Measurements from ENCODE around the gene AHI1. TPM values are rescaled to one million over a fixed set of nuclear protein-coding genes. Genes with fewer than 3 reads are reported as not detected.

The AHI1 gene
- total and polyA plus RNA-seq, 3 donors from 2014 or later = 33.9 to 93.1 (median 56.4) TPM

DNA sequence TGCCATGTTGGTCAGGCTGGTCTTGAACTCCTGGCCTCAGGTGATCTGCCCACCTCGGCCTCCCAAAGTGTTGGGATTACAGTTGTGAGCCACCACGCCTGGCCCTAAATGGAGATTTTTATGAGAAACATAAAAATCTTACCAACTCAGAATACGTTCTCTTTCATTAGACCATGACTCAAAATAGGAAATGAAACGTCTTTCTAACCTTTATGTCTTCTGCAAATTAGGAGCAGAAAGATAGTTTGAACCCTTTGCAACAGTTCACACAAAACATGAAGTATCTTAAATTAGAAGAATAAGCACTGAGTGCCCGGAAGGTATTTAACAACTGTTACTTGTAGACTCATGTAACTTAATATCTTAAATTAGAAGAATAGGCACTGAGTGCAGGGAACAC lies 48.3 kb downstream of the AHI1 start:
- H3K36me3 ChIP-seq (ENCODE audit: low read depth, missing control alignments) = no peaks in the 10 kb centered on the region
- no peak for TF ChIP-seq POLR2A (IDR thresholded peaks at IDR 0.05)
- TF ChIP-seq, protein P1, sequence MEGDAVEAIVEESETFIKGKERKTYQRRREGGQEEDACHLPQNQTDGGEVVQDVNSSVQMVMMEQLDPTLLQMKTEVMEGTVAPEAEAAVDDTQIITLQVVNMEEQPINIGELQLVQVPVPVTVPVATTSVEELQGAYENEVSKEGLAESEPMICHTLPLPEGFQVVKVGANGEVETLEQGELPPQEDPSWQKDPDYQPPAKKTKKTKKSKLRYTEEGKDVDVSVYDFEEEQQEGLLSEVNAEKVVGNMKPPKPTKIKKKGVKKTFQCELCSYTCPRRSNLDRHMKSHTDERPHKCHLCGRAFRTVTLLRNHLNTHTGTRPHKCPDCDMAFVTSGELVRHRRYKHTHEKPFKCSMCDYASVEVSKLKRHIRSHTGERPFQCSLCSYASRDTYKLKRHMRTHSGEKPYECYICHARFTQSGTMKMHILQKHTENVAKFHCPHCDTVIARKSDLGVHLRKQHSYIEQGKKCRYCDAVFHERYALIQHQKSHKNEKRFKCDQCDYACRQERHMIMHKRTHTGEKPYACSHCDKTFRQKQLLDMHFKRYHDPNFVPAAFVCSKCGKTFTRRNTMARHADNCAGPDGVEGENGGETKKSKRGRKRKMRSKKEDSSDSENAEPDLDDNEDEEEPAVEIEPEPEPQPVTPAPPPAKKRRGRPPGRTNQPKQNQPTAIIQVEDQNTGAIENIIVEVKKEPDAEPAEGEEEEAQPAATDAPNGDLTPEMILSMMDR (IDR thresholded peaks at IDR 0.05) = no peak
- no peak overlapping the region for H3K27ac ChIP-seq
- intact Hi-C loops (cut with DNase I; ENCODE audit: low total_unique reads) = no loop called here
- no peaks in the 10 kb centered on the region for H3K4me1 ChIP-seq
- no peaks in the 10 kb centered on the region for H3K9me3 ChIP-seq
- no peaks in the 10 kb centered on the region for H3K27me3 ChIP-seq
- WGBS, 2 donors = 79 to 86% methylated on average over 5 of the region's 5 CpGs
- no peak for DNase-seq
- H3K4me3 ChIP-seq = no peak overlapping the region

DNA sequence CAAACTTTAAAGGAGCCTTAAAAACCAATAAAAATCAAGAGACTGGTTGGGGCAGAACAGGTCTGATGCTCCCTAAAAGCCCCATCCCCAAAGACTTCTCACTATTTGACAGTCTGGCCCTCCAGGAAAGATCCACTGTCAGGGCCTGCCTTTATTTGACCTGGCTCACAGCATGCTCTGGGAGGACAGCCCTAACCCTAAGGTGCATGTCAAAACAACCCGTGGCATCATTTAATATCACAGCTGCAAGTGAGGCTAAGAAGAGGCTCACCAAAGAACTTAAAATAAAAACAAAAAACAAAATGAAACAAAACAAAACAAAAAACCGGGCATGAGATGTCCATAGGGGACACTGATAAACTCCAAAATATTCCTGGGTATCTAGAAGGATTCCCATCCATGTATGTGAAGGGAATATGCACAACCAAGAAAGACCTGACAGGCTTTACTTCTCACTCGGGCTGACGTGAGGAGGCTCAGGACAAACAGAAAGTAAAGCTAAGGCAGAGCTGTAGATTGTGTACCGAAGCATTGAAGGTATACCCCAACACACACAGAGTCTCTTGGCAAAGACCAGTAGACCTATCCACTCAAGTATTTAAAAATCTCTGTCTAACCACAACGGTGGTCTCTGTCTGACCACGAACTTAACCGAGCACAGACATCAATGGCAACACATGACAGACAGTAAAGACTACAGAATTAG lies 57.3 kb downstream of the AHI1 start:
- DNase-seq = no peak
- Histone ChIP-seq H3K27ac (no peak overlapping the region), H3K4me3 (no peak overlapping the region), H3K4me1 (no peaks in the 10 kb centered on the region), H3K9me3 (no peaks in the 10 kb centered on the region), H3K36me3 (ENCODE audit: low read depth, missing control alignments) (no peaks in the 10 kb centered on the region), H3K27me3 (no peaks in the 10 kb centered on the region)
- intact Hi-C loops (cut with DNase I; ENCODE audit: low total_unique reads) = no loop called here
- no peak for TF ChIP-seq POLR2A (IDR thresholded peaks at IDR 0.05)
- TF ChIP-seq, protein P1 (IDR thresholded peaks at IDR 0.05) = no peak
- WGBS, 2 donors = 85 to 88% methylated on average over 8 of the region's 8 CpGs

DNA sequence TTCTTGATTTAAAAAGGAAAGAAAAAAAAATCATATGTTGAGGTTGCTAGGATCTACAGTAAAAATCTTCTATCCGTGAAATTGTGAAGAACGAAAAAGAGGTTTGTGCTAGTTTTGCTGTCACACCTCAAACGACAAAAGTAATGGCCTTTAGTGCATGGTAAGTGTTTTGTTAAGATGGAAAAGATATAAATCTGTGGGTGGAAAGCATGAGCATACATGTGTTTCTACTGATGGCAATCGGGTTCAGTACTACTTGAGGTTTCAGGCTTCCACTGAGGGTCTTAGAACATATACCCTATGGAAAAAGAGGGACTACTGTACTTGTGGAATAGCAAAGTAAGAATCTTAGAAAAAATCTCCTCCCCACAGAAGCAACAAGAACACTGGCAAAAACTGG lies 58.0 kb downstream of the AHI1 start:
- Histone ChIP-seq H3K27ac (no peak overlapping the region), H3K9me3 (no peaks in the 10 kb centered on the region), H3K36me3 (ENCODE audit: low read depth, missing control alignments) (no peaks in the 10 kb centered on the region), H3K27me3 (no peaks in the 10 kb centered on the region), H3K4me1 (no peaks in the 10 kb centered on the region), H3K4me3 (no peak overlapping the region)
- DNase-seq = no peak
- intact Hi-C loops (cut with DNase I; ENCODE audit: low total_unique reads) = no loop called here
- WGBS, 2 donors = 84 to 85% methylated on average over 4 of the region's 4 CpGs
- no peak for TF ChIP-seq POLR2A (IDR thresholded peaks at IDR 0.05)
- TF ChIP-seq, protein P1 (IDR thresholded peaks at IDR 0.05) = no peak

DNA sequence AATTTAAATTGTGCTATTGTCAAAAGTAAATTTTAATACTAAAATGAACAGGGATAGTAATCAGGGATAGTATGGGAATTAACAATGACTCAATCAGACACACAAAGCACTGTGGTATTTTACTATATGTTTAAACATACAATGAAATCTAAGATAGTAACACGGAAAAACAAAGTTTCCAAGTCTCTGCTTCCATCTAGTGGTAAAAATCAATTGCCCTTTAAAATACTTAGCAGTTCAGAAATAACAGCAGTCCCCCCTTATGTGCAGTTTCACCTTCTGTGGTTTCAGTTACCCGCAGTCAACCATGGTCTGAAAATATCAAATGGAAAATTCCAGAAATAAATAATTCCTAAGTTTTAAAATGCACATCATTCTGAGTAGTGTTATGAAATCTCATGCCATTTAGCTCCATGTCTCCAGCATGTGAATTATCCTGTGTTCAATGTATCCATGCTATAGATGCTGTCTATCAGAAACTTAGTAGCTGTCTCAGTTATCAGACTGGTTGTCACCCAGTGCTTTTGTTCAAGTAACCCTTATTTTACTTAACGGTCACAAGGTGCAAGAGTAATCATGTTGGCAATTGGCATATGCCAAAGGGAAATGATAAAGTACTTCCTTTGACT lies 58.5 kb downstream of the AHI1 start:
- H3K27me3 ChIP-seq = no peaks in the 10 kb centered on the region
- H3K36me3 ChIP-seq (ENCODE audit: low read depth, missing control alignments) = no peaks in the 10 kb centered on the region
- WGBS, 2 donors = 77 to 78% methylated on average over 3 of the region's 3 CpGs
- H3K27ac ChIP-seq = no peak overlapping the region
- H3K4me1 ChIP-seq = no peaks in the 10 kb centered on the region
- no peak for TF ChIP-seq POLR2A (IDR thresholded peaks at IDR 0.05)
- TF ChIP-seq, protein P1 (IDR thresholded peaks at IDR 0.05) = no peak
- no peak overlapping the region for H3K4me3 ChIP-seq
- intact Hi-C loops (cut with DNase I; ENCODE audit: low total_unique reads) = no loop called here
- H3K9me3 ChIP-seq = no peaks in the 10 kb centered on the region
- no peak for DNase-seq

DNA sequence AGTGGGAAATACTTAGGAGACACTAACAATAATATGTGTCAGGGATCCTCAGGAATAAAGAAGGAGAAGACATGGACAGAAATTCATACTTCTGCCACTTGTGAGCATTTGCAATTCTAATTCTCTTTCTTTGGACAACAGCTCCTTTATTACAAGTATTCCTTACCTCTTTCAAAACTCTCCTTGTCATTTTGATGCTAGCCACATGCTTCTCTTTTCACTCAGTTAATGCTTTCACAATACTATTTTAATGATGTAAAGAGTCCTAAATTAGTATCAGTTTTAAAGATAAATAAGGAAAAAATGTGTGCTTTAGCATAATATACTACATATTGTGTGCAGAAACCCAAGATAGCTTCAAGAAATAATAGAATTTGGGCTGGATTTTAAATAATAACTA lies 62.5 kb downstream of the AHI1 start:
- H3K4me1 ChIP-seq = no peaks in the 10 kb centered on the region
- TF ChIP-seq, protein P1 (IDR thresholded peaks at IDR 0.05) = no peak
- TF ChIP-seq POLR2A (IDR thresholded peaks at IDR 0.05) = no peak
- H3K27me3 ChIP-seq = no peaks in the 10 kb centered on the region
- H3K9me3 ChIP-seq = no peaks in the 10 kb centered on the region
- no peak overlapping the region for H3K27ac ChIP-seq
- intact Hi-C loops (cut with DNase I; ENCODE audit: low total_unique reads) = no loop called here
- no peak overlapping the region for H3K4me3 ChIP-seq
- no peak for DNase-seq
- H3K36me3 ChIP-seq (ENCODE audit: low read depth, missing control alignments) = no peaks in the 10 kb centered on the region

Measured in testis (tissue), 3 donors.